Tibial artery (tissue), 4 donors: ENCODE measurements around the gene CREB5.

Source experiments
- DNase-seq, 2 donors: peaks; one replicate each; pipeline ENCODE4 v3.0.0-alpha.2; 2019
- H3K27ac ChIP-seq, 2 donors: fragments of 200-600 bp; sonication (generic) in 1 of 2; 1 replicate in 1 of 2; 2 replicates in 1 of 2; pipeline ENCODE4 v1.5.1; 2018 to 2019; ENCODE audit warnings: mild to moderate bottlenecking in 1 of 2
- H3K27me3 ChIP-seq, 2 donors: fragments of 200-600 bp; sonication (generic) in 1 of 2; one replicate each; pipeline versions ENCODE4 v1.5.1 to v1.6.0; 2016 to 2019
- H3K36me3 ChIP-seq, 3 donors: fragments of 200-600 bp; sonication (generic) in 2 of 3; one replicate each; pipeline ENCODE4 v1.5.1; 2016 to 2019; ENCODE audit warnings: mild to moderate bottlenecking in 2 of 3
- H3K4me1 ChIP-seq, 4 donors: fragments of 200-600 bp; sonication (generic) in 2 of 4; 1 replicate in 3 of 4; 2 replicates in 1 of 4; pipeline ENCODE4 v1.5.1; 2016 to 2019
- H3K4me3 ChIP-seq, 2 donors: fragments of 200-600 bp; sonication (generic) in 1 of 2; 1 replicate in 1 of 2; 2 replicates in 1 of 2; pipeline ENCODE4 v1.5.1; 2018 to 2019; ENCODE audit warnings: mild to moderate bottlenecking in 2 of 2
- H3K9me3 ChIP-seq, 3 donors: fragments of 200-600 bp; sonication (generic) in 1 of 3; one replicate each; pipeline ENCODE4 v1.5.1; 2016 to 2019
- intact Hi-C: fragments of 100-400 bp; cut with DNase I; formaldehyde crosslinking; loops from one replicate; pipeline ENCODE4 v1.15.0; 2023; ENCODE audit warnings: low total_unique reads
- TF ChIP-seq, protein P1 (sequence below), 2 experiments: fragments of 200-600 bp in 1 of 2; fragments of 450-650 bp in 1 of 2; IDR thresholded peaks; one replicate each; pipeline ENCODE4 v1.5.1; 2017 to 2019; ENCODE audit warnings: antibody characterized with exemption in 2 of 2, mild to moderate bottlenecking in 1 of 2, moderate library complexity in 1 of 2

The CREB5 gene

GRCh38 chr7:28832669-28833068, 420.4 kb downstream of the CREB5 start:
- intact Hi-C loops, result no loop called here
- no peak for DNase-seq
- Histone ChIP-seq H3K4me1 (no peaks in the 10 kb centered on the region), H3K4me3 (no peak overlapping the region), H3K36me3 (no peaks in the 10 kb centered on the region), H3K9me3 (no peaks in the 10 kb centered on the region), H3K27me3 (no peaks in the 10 kb centered on the region), H3K27ac (no peak overlapping the region)
- TF ChIP-seq, protein P1, sequence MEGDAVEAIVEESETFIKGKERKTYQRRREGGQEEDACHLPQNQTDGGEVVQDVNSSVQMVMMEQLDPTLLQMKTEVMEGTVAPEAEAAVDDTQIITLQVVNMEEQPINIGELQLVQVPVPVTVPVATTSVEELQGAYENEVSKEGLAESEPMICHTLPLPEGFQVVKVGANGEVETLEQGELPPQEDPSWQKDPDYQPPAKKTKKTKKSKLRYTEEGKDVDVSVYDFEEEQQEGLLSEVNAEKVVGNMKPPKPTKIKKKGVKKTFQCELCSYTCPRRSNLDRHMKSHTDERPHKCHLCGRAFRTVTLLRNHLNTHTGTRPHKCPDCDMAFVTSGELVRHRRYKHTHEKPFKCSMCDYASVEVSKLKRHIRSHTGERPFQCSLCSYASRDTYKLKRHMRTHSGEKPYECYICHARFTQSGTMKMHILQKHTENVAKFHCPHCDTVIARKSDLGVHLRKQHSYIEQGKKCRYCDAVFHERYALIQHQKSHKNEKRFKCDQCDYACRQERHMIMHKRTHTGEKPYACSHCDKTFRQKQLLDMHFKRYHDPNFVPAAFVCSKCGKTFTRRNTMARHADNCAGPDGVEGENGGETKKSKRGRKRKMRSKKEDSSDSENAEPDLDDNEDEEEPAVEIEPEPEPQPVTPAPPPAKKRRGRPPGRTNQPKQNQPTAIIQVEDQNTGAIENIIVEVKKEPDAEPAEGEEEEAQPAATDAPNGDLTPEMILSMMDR (IDR thresholded peaks at IDR 0.05), result no peak

GRCh38 chr7:28835800-28836199, 423.5 kb downstream of the CREB5 start:
- no peaks in the 10 kb centered on the region for H3K4me1 ChIP-seq
- H3K36me3 ChIP-seq, result no peaks in the 10 kb centered on the region
- no peak overlapping the region for H3K4me3 ChIP-seq
- no peak for DNase-seq
- intact Hi-C loops, result no loop called here
- TF ChIP-seq, protein P1 (IDR thresholded peaks at IDR 0.05), result no peak
- no peaks in the 10 kb centered on the region for H3K9me3 ChIP-seq
- no peak overlapping the region for H3K27ac ChIP-seq
- H3K27me3 ChIP-seq, result no peaks in the 10 kb centered on the region

DNA sequence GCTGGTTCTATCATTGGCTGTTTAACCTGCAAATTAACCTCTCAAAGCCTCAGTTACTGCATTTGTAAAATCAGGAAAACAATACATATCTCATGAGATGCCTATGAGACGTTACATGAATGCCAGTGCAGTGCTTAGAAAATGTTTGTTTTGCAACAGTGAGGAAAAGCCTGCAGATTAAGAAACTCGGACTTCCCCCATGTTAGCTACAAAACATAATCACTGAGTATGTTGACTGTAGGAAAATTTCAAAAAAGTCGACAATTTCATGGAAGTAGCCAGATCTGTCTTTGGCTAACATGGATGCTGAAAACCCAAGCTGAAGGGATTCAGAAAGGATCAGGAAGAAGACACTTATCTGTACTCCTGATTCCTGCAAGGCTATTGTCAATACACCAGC, 424.4 kb downstream of the CREB5 start:
- intact Hi-C loops, result no loop called here
- Histone ChIP-seq H3K27me3 (no peaks in the 10 kb centered on the region), H3K4me3 (no peak overlapping the region), H3K4me1 (no peaks in the 10 kb centered on the region), H3K9me3 (no peaks in the 10 kb centered on the region), H3K27ac (no peak overlapping the region), H3K36me3 (no peaks in the 10 kb centered on the region)
- DNase-seq, result no peak
- TF ChIP-seq, protein P1 (IDR thresholded peaks at IDR 0.05), result no peak

GRCh38 chr7:28837216-28837615, 424.9 kb downstream of the CREB5 start:
- H3K4me3 ChIP-seq, result no peak overlapping the region
- no peaks in the 10 kb centered on the region for H3K4me1 ChIP-seq
- TF ChIP-seq, protein P1 (IDR thresholded peaks at IDR 0.05), result no peak
- intact Hi-C loops, result no loop called here
- H3K27ac ChIP-seq, result no peak overlapping the region
- H3K9me3 ChIP-seq, result no peaks in the 10 kb centered on the region
- H3K36me3 ChIP-seq, result no peaks in the 10 kb centered on the region
- no peak for DNase-seq
- no peaks in the 10 kb centered on the region for H3K27me3 ChIP-seq

DNA sequence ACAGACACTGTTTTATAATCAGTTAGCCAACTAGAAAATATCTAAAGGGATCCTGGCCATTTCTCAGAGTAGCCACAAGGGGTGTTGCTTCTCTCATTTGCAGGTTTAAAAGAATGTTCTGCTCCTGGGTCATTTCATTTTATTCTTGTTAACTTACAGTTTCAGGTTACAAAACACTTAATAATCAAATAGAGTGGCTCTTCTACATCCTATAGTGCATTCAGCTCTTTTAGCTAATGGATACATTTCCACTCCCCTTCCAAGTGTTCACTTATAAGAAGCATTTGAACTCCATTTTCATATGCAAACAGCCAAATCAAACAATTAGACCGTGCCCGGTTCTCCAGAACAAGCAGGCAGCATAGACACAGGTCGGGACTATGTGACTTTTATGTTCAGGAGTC, 428.3 kb downstream of the CREB5 start:
- no peak for DNase-seq
- intact Hi-C loops, result no loop called here
- H3K36me3 ChIP-seq, result no peaks in the 10 kb centered on the region
- no peak overlapping the region for H3K27ac ChIP-seq
- H3K4me3 ChIP-seq, result no peak overlapping the region
- no peaks in the 10 kb centered on the region for H3K4me1 ChIP-seq
- TF ChIP-seq, protein P1 (IDR thresholded peaks at IDR 0.05), result peak; percentile 9 to 22
- H3K9me3 ChIP-seq, result no peaks in the 10 kb centered on the region
- H3K27me3 ChIP-seq, result no peaks in the 10 kb centered on the region

DNA sequence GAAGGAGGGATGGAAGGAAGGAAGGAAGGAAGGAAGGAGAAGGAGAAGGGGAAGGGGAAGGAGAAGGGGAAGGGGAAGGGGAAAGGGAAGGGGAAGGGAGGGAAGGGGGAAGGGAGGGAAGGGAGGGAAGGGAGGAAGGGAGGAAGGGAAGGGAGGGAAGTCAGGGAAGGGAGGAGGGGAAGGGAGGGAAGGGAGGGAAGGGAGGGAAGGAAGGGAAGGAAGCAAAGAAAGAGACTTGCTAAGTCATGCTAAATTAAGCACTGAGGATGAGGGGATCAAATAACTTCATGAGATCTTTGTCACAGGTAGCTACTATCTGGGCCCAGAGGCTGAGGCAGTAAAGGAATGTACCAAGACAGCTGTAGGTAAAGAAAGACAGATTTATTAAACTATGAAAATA, 429.4 kb downstream of the CREB5 start:
- no peaks in the 10 kb centered on the region for H3K9me3 ChIP-seq
- TF ChIP-seq, protein P1 (IDR thresholded peaks at IDR 0.05), result no peak
- no peaks in the 10 kb centered on the region for H3K27me3 ChIP-seq
- no peak for DNase-seq
- H3K27ac ChIP-seq, result no peak overlapping the region
- intact Hi-C loops, result no loop called here
- H3K4me3 ChIP-seq, result no peak overlapping the region
- no peaks in the 10 kb centered on the region for H3K4me1 ChIP-seq
- no peaks in the 10 kb centered on the region for H3K36me3 ChIP-seq
